ENCODE data around the gene ZMPSTE24.

The ZMPSTE24 gene

DNA sequence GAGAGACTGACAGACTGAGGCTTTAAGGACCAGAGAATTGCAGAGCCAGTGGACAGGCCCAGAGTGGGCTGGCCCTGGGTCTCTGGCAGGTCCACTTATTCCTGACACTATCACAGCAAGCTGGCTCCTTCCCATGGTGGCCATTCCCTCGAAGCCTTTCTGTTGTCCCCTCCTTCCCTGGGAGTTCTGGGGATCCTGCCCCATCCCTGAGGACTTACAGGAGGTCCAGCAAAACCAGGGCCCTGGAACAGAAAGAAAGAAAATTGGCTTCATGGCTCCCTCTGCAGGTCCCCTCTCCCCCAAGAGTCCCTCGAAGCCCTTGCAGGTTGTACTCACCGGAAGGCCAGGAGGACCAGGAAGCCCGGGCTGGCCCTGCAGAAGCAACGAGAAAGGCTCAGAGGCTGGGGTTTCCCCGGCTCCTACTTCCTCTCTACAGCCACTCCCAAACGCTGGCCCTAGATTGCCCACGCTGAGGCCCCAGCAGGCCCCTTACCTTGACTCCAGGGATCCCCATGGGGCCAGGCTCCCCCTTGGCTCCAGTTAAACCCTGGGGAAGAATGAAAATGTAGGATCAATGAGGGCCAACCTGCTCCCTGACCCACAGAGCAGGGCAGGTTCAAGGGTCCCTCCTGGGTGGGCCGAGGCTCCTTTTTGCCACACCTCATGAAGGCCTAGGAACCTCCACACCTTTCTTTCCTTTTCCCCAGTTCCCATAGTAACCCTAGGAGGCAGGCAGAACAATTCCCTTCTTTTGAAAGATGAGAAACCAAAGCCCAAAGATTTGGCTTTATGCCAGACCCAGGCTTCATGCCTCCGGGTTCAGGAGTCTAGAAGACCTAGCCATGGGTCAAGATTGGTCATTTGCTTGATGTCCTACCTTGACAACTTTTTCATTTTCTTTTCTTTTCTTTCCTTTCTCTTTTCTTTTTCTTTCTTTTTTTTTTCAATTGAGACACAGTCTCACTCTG lies 54.5 kb downstream of the ZMPSTE24 start:
- Mint-ChIP-seq H3K4me3 (peak overlapping the region in 1 of 2 donors; percentile 5), H3K4me1 (ENCODE audit: low read depth in 2 of 2) (peaks cover 11 to 14% of the 10 kb centered on the region in 2 donors), H3K27me3 (peaks cover 1 to 8% of the 10 kb centered on the region in 2 donors), H3K27ac (peak overlapping the region in 1 of 2 donors; percentile 63), H3K9me3 (no peaks in the 10 kb centered on the region), H3K36me3 (ENCODE audit: insufficient read depth) (peaks cover 3% of the 10 kb centered on the region)
- DNase-seq (no peak), ATAC-seq (replicated peaks) (no peak)

DNA sequence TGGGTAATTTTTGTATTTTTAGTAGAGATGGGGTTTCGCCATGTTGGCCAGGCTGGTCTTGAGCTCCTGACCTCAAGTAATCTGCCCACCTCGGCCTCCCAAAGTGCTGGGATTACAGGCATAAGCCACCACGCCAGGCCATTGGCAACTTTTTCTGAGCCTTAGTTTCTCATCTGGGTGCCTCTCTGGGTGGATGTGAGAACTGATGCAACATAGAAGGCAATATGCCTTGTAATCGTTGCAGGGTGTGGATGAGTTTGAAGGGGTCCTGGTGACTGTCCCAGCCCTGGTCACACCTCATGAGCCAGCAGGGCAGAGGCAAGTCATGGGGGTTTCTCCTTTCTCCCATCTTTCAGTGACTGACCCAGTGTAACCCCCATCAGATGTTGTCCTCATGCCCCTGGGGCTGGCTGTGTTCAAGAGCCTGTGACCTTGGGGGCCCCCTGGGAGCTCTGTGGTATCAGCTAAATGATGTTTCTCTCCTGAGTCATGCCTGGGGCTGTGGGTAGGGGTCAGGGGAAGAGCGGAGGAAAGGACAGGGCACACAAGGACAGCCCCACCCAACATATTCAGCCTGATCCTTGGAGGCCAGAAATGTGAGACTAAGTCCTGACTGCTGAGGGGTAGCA lies 55.4 kb downstream of the ZMPSTE24 start:
- H3K9me3 Mint-ChIP-seq = no peaks in the 10 kb centered on the region
- peak overlapping the region in 1 of 2 donors; percentile 5 for H3K4me3 Mint-ChIP-seq
- ATAC-seq (replicated peaks) (no peak), DNase-seq (no peak)
- H3K36me3 Mint-ChIP-seq (ENCODE audit: insufficient read depth) = peaks cover 3% of the 10 kb centered on the region
- H3K27me3 Mint-ChIP-seq = peaks cover 8 to 17% of the 10 kb centered on the region in 2 donors
- H3K27ac Mint-ChIP-seq = peak overlapping the region in 1 of 2 donors; percentile 33
- H3K4me1 Mint-ChIP-seq (ENCODE audit: low read depth in 2 of 2) = peaks cover 16 to 20% of the 10 kb centered on the region in 2 donors

DNA sequence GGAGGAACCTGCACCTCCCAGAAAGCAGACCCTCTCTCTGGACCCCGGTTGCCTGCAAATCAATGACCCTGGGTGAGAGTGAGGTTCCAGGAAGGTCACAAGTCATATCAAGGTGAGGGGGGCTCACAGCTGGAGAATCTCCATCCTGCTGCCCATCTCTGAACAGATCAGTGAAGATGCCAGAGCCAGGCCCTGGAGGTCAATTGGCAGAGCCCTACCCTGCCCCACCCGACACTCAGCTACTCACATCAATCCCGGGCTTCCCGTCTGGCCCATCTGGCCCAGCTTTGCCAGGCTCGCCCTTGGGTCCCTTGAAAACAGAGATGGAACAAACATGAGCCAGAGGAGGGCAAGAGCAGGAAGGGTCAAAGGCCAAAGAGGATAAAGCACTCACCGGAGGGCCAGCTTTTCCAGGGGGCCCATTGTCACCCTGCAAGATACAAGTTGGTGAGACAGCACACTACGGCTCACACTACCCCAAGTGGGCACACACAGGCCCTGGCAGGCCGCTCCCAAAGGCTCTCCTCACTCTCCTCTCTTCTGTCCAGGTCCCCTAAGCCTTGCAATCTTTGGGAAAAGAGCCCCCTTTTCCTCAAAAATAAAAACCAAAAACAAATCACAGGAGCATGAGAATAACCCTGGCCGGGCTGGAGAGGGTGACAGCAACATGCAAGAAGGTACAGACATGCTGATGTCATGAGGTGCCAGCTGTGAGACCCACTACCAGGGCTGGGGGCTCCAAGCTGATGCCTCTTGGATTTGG lies 56.1 kb downstream of the ZMPSTE24 start:
- no peaks in the 10 kb centered on the region for H3K9me3 Mint-ChIP-seq
- H3K36me3 Mint-ChIP-seq (ENCODE audit: insufficient read depth) = peaks cover 3% of the 10 kb centered on the region
- H3K4me3 Mint-ChIP-seq = peak overlapping the region; percentile 93 to 94
- peak overlapping the region in 1 of 2 donors; percentile 84 for H3K27ac Mint-ChIP-seq
- ATAC-seq (replicated peaks) (no peak), DNase-seq (no peak)
- peaks cover 14 to 24% of the 10 kb centered on the region in 2 donors for H3K27me3 Mint-ChIP-seq
- H3K4me1 Mint-ChIP-seq (ENCODE audit: low read depth in 2 of 2) = peaks cover 18 to 24% of the 10 kb centered on the region in 2 donors

DNA sequence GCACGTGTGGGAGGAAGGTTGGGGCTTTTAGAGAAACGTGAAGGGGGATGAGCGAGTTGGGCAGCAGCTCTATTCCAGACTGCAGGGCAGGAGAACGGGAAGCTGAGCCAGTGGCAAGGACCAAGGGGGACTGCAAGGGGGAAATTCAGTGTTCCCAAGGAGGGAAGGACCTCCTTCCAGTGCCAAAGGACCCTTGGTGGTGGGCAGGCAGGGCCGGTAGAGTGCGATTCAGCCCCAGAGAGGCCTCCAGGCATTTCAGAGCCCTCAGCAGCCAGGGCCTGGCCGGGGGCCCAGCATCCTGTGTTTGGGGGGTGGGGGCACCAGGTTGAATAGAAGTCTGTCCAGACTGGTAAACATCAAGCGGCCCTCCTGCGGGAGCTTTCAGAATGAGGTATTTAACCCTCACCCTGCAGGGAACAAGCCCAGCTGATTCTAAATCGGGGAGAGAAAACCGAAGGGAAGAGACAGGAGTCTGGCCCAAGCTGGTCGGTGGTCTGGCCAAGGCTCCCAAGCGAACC lies 56.7 kb downstream of the ZMPSTE24 start:
- Mint-ChIP-seq H3K27ac (peak overlapping the region; percentile 83 to 84), H3K9me3 (no peaks in the 10 kb centered on the region), H3K4me3 (peak overlapping the region; percentile 93 to 94), H3K4me1 (ENCODE audit: low read depth in 2 of 2) (peaks cover 18 to 24% of the 10 kb centered on the region in 2 donors), H3K36me3 (ENCODE audit: insufficient read depth) (peaks cover 3% of the 10 kb centered on the region), H3K27me3 (peaks cover 14 to 25% of the 10 kb centered on the region in 2 donors)
- ATAC-seq (replicated peaks) (no peak), DNase-seq (no peak)

DNA sequence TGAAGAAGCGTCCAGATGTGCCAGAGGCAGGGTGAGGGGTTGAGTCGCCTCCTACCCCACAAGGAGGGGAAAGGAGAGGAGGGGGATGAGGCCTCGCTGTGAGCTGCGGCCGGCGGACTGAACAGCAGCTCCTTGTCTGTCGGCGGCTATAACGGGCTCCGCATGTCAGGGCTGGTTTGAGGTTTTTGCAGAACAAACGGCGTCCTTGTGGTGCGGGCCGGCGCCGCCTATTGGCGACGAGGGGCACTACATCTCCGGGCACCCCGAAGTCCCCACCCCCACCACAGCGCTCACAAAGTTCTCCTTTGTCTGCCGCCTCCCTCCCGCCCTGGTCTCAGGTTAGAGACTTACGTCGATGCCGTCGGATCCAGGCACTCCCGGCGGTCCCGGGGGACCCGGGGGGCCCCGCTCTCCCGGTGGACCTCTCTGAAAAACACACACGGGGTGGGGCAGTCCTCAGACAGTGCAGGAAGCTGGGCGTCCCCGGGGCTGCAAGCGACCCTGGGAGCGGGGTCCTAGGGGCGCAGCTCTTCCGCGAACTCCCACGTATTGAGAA lies 57.3 kb downstream of the ZMPSTE24 start:
- peak overlapping the region; percentile 93 to 94 for H3K4me3 Mint-ChIP-seq
- H3K27ac Mint-ChIP-seq = peak overlapping the region; percentile 72 to 83
- peaks cover 18 to 24% of the 10 kb centered on the region in 2 donors for H3K4me1 Mint-ChIP-seq (ENCODE audit: low read depth in 2 of 2)
- DNase-seq (peak; percentile 80 to 84 (median 84)), ATAC-seq (replicated peaks) (peak; percentile 79)
- no peaks in the 10 kb centered on the region for H3K9me3 Mint-ChIP-seq
- H3K27me3 Mint-ChIP-seq = peaks cover 14 to 25% of the 10 kb centered on the region in 2 donors
- peaks cover 3% of the 10 kb centered on the region for H3K36me3 Mint-ChIP-seq (ENCODE audit: insufficient read depth)

DNA sequence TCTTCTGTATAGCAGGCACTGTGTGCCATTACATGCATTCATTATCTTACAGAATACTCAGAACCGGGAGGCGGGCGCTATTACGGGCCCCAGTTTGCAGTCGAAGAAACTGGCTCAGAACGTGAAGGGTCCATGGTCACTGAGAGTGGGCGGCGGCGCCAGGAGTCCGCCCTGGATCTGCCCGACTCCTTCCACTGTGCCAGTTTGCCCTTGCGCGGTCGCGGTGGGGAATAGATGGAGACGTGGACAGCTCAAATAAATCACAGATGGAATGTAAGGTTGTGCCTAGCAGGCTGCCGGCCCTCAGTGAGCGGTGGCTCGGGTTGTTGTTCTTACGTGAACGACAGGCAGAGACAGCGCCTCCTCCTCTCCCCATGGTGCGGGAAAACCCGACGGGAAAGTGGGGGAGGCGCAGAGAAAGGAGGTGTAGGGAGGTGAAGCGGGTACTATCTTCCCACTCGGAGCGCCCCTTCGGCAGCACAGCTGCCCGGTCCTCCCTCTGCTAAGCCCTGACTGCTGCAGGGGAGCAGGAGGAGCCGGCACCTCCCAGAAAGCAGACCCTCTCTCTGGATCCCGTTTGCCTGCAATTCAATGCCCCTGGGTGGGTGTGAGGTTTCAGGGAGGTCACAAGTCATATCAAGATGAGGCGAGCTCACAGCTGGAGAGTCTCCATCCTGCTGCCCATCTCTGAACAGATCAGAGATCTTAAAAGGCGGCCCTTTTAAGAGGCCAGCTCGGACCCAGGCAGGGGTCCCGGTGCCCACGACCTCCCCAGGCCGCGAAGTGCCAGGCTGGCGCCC lies 58.0 kb downstream of the ZMPSTE24 start:
- peak overlapping the region; percentile 93 to 94 for H3K4me3 Mint-ChIP-seq
- peak overlapping the region; percentile 72 to 83 for H3K27ac Mint-ChIP-seq
- no peaks in the 10 kb centered on the region for H3K9me3 Mint-ChIP-seq
- DNase-seq = peak; percentile 12 to 37 (median 12)
- H3K27me3 Mint-ChIP-seq = peaks cover 14 to 25% of the 10 kb centered on the region in 2 donors
- H3K4me1 Mint-ChIP-seq (ENCODE audit: low read depth in 2 of 2) = peaks cover 18 to 24% of the 10 kb centered on the region in 2 donors
- ATAC-seq (replicated peaks) = peak; percentile 6
- H3K36me3 Mint-ChIP-seq (ENCODE audit: insufficient read depth) = peaks cover 3% of the 10 kb centered on the region

DNA sequence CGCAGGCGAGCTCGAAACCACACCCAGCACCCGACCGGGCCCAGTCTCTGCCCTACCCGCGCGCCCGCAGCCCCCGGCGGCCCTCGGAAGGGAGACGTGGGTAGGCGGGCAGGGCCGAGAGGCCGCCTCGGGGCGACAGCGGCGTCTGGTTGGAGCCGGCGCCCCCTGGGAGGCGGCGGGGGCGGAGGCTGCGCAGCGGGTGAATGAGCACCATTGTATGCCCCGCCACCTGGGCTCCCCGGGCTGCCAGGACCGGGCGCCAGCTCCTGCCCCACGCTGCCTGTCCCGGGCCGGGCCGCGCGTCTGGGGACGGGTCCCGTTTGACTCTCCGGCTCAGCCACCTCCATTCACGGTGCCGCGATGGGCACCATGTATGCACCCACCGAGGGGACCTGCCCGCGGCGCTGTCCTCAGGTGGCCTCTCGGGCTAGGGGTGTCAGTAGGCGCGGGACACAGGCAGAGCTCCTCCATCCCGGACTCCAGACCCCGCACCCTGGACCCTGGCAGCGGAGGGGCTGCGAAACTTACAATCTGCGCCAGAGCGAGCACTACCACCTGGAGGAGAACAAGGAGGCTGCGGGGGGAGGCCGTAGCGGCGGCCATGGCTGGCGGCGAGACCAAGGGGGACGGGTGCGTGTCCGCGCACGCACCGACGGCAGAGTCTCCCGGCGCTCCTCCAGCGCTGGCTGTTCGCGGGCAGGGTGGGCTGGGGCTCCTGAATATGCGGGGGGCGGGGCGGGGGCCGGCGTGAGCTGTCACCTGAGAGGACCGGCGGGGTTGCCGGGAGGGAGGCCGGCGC lies 58.8 kb downstream of the ZMPSTE24 start, which contains the start of gene COL9A2:
Gene COL9A2 (minus strand): TSS at position 692 of the 799 bp plus-strand sequence. CDS start 89 bp downstream, at position 603.
- peaks cover 18 to 24% of the 10 kb centered on the region in 2 donors for H3K4me1 Mint-ChIP-seq (ENCODE audit: low read depth in 2 of 2)

DNA sequence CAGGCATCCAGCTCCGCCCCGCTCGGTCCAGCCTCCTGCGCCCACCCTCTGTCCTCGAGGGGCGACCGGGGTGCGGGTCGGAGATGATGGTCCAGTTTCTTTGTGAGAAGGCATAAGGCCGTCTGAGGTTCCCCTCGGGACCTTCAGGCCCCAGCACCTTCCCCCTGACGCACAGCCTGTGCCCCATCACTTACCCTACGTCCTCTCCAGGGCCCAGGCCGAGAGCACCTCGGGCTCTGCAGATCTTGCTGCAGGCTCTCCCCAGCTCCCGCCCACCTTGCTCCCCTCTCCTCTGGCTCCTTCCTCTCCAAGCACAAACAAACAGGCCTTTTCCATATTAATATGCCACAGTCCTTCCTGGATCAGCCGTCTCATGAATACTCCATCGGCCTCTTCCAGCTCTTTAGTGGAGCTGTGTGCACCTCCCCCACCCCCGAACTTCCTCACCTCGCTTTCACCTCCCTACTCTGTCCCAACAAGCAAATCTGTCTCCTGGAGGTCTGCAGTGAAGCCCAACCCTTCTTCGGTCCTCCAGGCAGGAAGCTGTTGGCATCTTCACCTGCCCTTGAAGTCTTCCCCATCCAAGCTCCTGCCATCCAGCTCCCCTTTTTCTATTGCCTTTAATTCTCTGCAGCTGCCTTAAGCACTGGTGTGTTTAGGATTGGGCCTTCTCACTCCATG lies 59.5 kb downstream of the ZMPSTE24 start:
- Mint-ChIP-seq H3K9me3 (no peaks in the 10 kb centered on the region), H3K27ac (peak overlapping the region in 1 of 2 donors; percentile 22), H3K4me1 (ENCODE audit: low read depth in 2 of 2) (peaks cover 18 to 24% of the 10 kb centered on the region in 2 donors), H3K4me3 (peak overlapping the region; percentile 66 to 93), H3K36me3 (ENCODE audit: insufficient read depth) (peaks cover 3% of the 10 kb centered on the region), H3K27me3 (peaks cover 14 to 25% of the 10 kb centered on the region in 2 donors)
- ATAC-seq (replicated peaks) = no peak
- no peak for DNase-seq

More for the DNA sequence above, 58.8 kb downstream of the ZMPSTE24 start, which contains the start of gene COL9A2:
- H3K4me3 Mint-ChIP-seq = peak within 1 kb of the TSS; percentile 93 to 94
- H3K27ac Mint-ChIP-seq = peak within 1 kb of the TSS; percentile 72 to 83
- H3K36me3 Mint-ChIP-seq (ENCODE audit: insufficient read depth) = peaks cover 3% of the 10 kb centered on the region
- H3K9me3 Mint-ChIP-seq = no peaks in the 10 kb centered on the region
- ATAC-seq (replicated peaks) (peak; percentile 71), DNase-seq (peak; percentile 48 to 61 (median 59))
- peaks cover 14 to 25% of the 10 kb centered on the region in 2 donors for H3K27me3 Mint-ChIP-seq

DNA sequence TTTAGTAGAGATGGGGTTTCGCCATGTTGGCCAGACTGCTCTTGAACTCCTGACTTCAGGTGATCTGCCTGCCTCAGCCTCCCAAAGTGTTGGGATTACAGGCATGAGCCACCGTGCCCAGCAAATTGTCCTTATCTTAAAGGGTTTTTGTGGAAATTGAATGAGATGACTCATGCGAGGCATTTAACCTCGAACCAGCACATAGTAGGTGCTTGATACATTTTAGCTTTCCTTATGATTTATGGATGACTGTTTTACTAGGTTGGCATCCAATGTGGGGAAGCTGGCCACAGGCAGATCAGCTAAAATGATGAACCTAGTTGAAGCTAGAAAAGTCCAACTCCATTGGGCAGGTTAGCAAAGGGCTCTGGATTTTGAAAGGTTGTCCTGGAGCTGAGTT lies 60.4 kb downstream of the ZMPSTE24 start:
- H3K27ac Mint-ChIP-seq = no peak overlapping the region
- no peak for DNase-seq
- H3K4me1 Mint-ChIP-seq (ENCODE audit: low read depth in 2 of 2) = peaks cover 18 to 24% of the 10 kb centered on the region in 2 donors
- peaks cover 14 to 25% of the 10 kb centered on the region in 2 donors for H3K27me3 Mint-ChIP-seq
- no peaks in the 10 kb centered on the region for H3K9me3 Mint-ChIP-seq
- no peak overlapping the region for H3K4me3 Mint-ChIP-seq
- H3K36me3 Mint-ChIP-seq (ENCODE audit: insufficient read depth) = peaks cover 3% of the 10 kb centered on the region
- no peak for ATAC-seq (replicated peaks)

DNA sequence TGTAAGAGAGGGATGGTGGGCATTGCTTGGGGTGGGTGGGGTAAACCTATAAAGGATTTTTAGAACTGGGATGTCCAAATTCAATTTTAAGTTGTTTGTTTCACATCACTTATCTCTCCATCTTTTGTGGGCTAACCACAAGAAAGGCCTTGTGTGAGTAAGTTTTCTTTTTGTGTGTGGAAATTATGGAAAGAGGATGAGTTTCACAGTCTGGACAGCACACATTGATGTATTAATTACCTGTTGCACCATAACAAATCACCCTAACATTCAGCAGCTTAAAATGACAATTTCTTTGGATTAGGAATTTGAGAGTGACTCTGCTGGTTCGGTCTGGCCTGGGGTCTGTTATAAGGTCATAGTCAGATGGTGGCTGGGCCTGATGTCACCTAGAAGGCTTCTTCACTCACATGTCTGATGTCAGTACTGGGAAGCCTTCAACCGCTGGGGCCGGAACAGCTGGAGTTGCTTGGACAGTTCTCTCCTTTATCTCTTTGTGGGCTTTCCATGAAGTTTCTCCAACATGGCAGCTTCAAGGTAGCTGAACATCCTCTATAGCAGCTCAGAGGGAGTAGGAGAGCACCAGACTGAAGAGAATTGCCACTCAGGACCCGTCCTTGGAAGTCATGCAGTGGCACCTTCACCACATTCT lies 61.1 kb downstream of the ZMPSTE24 start:
- ATAC-seq (replicated peaks) = no peak
- Mint-ChIP-seq H3K4me1 (ENCODE audit: low read depth in 2 of 2) (peaks cover 18 to 24% of the 10 kb centered on the region in 2 donors), H3K27ac (no peak overlapping the region), H3K4me3 (no peak overlapping the region), H3K27me3 (peaks cover 14 to 25% of the 10 kb centered on the region in 2 donors), H3K9me3 (no peaks in the 10 kb centered on the region), H3K36me3 (ENCODE audit: insufficient read depth) (peaks cover 3% of the 10 kb centered on the region)
- no peak for DNase-seq

Data from effector memory CD8-positive, alpha-beta T cell (primary cell).